Activated CD8-positive, alpha-beta memory T cell treated with anti-CD3 and anti-CD28 coated beads for 36 hours (primary cell): ENCODE measurements around the gene EMX2. TPM values are rescaled to one million over a fixed set of nuclear protein-coding genes. Genes with fewer than 3 reads are reported as not detected.
"Not testable (repeated sequence)": the region's sequence is repeated elsewhere in the genome, so short reads cannot be mapped to it uniquely, and the experiment has no call there.

ENCODE experiments used
- CTCF ChIA-PET: fragments of 350-600 bp; sonication (Branson Sonifier 250); formaldehyde crosslinking; loops from one replicate; lab custom pipeline; 2021; ENCODE audit warnings: antibody characterized with exemption; lab: Charles Lee
- POLR2A ChIA-PET: fragments of 350-600 bp; sonication (Branson Sonifier 250); formaldehyde crosslinking; loops from one replicate; lab custom pipeline; 2021; ENCODE audit warnings: antibody characterized with exemption; lab: Charles Lee
- total RNA-seq, 2 experiments: library from RNA; stranded (reverse); gene quantifications; one replicate each; pipeline ENCODE4 v1.2.3, GENCODE V29; 2021

Gene EMX2
- total RNA-seq: not detected

- POLR2A ChIA-PET: no interaction called here
These were observed at the start of gene EMX2 for GRCh38 chr10:117542706-117543224. Gene EMX2 (plus strand): TSS chr10:117542746. CDS start chr10:117543268, 522 bp downstream.

GRCh38 chr10:117496031-117496430 is 46.5 kb upstream of the EMX2 start:
- ChIA-PET CTCF (interaction anchor here (0.6 to 3.5 kb wide), 12 partner anchors 9 to 963 kb away, joined by 3 to 13 read pairs (median 4); no protein-coding TSS in a partner anchor), POLR2A (no interaction called here)

More at GRCh38 chr10:117542706-117543224, at the start of gene EMX2:
- CTCF ChIA-PET: no interaction called here

GRCh38 chr10:117496616-117497028 is 45.9 kb upstream of the EMX2 start:
- ChIA-PET CTCF (interaction anchor here (0.6 to 3.5 kb wide), 11 partner anchors 8 to 963 kb away, joined by 3 to 13 read pairs (median 4); no protein-coding TSS in a partner anchor), POLR2A (no interaction called here)

GRCh38 chr10:117497736-117498135 is 44.8 kb upstream of the EMX2 start:
- ChIA-PET CTCF (interaction anchor here (1.0 to 3.5 kb wide), 2 partner anchors 743 to 961 kb away, joined by 3 to 13 read pairs; no protein-coding TSS in a partner anchor), POLR2A (no interaction called here)

- CTCF ChIA-PET: interaction anchor here (0.7 to 1.0 kb wide), 2 partner anchors 15 to 47 kb away, joined by 3 read pairs; no protein-coding TSS in a partner anchor
- POLR2A ChIA-PET: interaction anchor here (0.6 kb wide), 1 partner anchor 33 kb away, joined by 9 read pairs; no protein-coding TSS in a partner anchor
These were observed 43.1 kb upstream of the EMX2 start for GRCh38 chr10:117499248-117500105.

- POLR2A ChIA-PET: no interaction called here
These were observed 42.1 kb upstream of the EMX2 start for GRCh38 chr10:117500456-117500855.

GRCh38 chr10:117501460-117502035 is 41.0 kb upstream of the EMX2 start:
- ChIA-PET CTCF (no interaction called here), POLR2A (no interaction called here)

More at GRCh38 chr10:117500456-117500855, 42.1 kb upstream of the EMX2 start:
- CTCF ChIA-PET: interaction anchor here (1.0 kb wide), 1 partner anchor 14 kb away, joined by 3 read pairs; no protein-coding TSS in a partner anchor

- POLR2A ChIA-PET: no interaction called here
- CTCF ChIA-PET: no interaction called here
These were observed 39.9 kb upstream of the EMX2 start for GRCh38 chr10:117502421-117503243.

- ChIA-PET POLR2A (no interaction called here), CTCF (no interaction called here)
These were observed 39.0 kb upstream of the EMX2 start for GRCh38 chr10:117503244-117504205.

GRCh38 chr10:117504562-117504961 is 38.0 kb upstream of the EMX2 start:
- ChIA-PET POLR2A (no interaction called here), CTCF (interaction anchor here (1.2 kb wide), 1 partner anchor 8 kb away, joined by 3 read pairs; no protein-coding TSS in a partner anchor)

GRCh38 chr10:117507081-117507480 is 35.5 kb upstream of the EMX2 start:
- CTCF ChIA-PET, POLR2A ChIA-PET: not testable (repeated sequence)

- ChIA-PET CTCF (no interaction called here), POLR2A (no interaction called here)
These were observed 33.0 kb upstream of the EMX2 start for GRCh38 chr10:117509573-117509972.

- ChIA-PET CTCF (no interaction called here), POLR2A (no interaction called here)
These were observed 30.8 kb upstream of the EMX2 start for GRCh38 chr10:117511601-117512390.

GRCh38 chr10:117514971-117515370 is 27.6 kb upstream of the EMX2 start:
- CTCF ChIA-PET: interaction anchor here (1.0 kb wide), 1 partner anchor 15 kb away, joined by 3 read pairs; no protein-coding TSS in a partner anchor
- POLR2A ChIA-PET: no interaction called here

GRCh38 chr10:117516681-117517080 is 25.9 kb upstream of the EMX2 start:
- POLR2A ChIA-PET: no interaction called here
- CTCF ChIA-PET: no interaction called here

GRCh38 chr10:117518246-117518645 is 24.3 kb upstream of the EMX2 start:
- POLR2A ChIA-PET: no interaction called here
- CTCF ChIA-PET: no interaction called here

GRCh38 chr10:117519286-117519685 is 23.3 kb upstream of the EMX2 start:
- POLR2A ChIA-PET: no interaction called here
- CTCF ChIA-PET: no interaction called here
